GM13977 (cell line): ENCODE results near the gene PDCL3.

Source experiments
- DNase-seq: peaks from one replicate; pipeline ENCODE4 v3.0.0; 2012; ENCODE audit warnings: low spot score
- in situ Hi-C: fragments of 300-500 bp; cut with MboI; formaldehyde crosslinking; loops from one replicate; pipeline ENCODE4 v1.12.0; 2022; ENCODE audit warnings: low sequenced_read_pairs, low pct_unique_long_range_greater_than_20kb, mixed read lengths, inconsistent platforms; ENCODE audit not compliant: unreplicated experiment
- TF ChIP-seq, protein P1 (sequence below): IDR thresholded peaks from 2 replicates; pipeline ENCODE4 v1.5.1; 2012; ENCODE audit warnings: mild to moderate bottlenecking, control low read depth; ENCODE audit not compliant: insufficient read depth; ENCODE audit errors: extremely low read depth, missing control alignments

Gene PDCL3

DNA sequence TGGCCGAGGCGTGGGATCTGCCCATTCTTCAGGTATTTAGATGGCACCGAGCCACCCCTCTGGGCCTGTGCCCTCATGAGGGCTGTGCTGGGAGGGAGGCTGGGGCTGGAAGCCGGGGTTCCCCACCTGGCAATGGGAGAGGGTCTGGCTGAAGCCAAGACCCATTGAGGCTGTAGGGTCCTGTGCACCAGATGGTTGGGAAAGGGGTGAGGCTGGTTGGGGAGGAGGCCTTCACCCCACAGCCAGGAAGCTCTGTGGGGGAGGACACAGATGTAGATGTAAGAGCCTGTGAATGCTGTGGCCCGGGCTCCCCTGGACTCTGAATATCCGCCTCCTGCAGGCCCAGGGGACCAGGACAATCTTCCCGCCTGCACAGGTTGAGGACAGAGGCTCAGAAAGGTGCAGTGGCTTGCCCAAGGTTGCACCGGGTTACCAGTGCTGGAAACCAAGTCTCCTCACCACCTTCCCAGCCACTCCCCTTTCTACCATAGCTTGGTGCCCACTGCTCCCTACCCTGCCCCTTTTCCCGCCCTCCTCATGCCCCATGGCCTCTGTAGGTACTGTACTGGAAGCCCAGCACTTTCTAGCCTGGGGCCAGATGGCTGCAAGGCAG is 49.7 kb downstream of the PDCL3 start:
- no peak for DNase-seq
- in situ Hi-C loops = loop anchor here (5.0 kb wide), 1 partner anchor 375 kb away; no protein-coding TSS in a partner anchor
- TF ChIP-seq, protein P1, sequence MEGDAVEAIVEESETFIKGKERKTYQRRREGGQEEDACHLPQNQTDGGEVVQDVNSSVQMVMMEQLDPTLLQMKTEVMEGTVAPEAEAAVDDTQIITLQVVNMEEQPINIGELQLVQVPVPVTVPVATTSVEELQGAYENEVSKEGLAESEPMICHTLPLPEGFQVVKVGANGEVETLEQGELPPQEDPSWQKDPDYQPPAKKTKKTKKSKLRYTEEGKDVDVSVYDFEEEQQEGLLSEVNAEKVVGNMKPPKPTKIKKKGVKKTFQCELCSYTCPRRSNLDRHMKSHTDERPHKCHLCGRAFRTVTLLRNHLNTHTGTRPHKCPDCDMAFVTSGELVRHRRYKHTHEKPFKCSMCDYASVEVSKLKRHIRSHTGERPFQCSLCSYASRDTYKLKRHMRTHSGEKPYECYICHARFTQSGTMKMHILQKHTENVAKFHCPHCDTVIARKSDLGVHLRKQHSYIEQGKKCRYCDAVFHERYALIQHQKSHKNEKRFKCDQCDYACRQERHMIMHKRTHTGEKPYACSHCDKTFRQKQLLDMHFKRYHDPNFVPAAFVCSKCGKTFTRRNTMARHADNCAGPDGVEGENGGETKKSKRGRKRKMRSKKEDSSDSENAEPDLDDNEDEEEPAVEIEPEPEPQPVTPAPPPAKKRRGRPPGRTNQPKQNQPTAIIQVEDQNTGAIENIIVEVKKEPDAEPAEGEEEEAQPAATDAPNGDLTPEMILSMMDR = no peak

DNA sequence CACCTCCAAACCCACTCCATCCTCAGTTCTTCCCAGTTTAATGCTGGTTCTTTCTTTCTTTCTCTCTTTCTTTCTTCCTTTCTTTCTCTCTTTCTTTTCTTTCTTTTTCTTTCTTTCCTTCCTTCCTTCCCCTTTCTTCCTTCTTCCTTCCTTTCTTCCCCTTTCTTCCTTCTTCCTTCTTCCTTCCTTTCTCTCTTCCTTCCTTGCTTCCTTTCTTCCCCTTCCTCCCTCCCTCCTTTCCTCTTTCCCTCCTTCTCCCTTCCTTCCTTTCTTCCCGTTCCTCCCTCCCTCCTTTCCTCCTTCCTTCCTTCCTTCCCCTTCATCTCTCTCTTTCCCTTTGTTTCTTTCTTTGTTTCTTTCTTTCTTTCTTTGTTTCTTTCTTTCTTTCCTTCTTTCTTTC is 50.9 kb downstream of the PDCL3 start:
- in situ Hi-C loops = loop anchor here (5.0 kb wide), 1 partner anchor 374 kb away; no protein-coding TSS in a partner anchor
- DNase-seq = no peak
- TF ChIP-seq, protein P1 = no peak

DNA sequence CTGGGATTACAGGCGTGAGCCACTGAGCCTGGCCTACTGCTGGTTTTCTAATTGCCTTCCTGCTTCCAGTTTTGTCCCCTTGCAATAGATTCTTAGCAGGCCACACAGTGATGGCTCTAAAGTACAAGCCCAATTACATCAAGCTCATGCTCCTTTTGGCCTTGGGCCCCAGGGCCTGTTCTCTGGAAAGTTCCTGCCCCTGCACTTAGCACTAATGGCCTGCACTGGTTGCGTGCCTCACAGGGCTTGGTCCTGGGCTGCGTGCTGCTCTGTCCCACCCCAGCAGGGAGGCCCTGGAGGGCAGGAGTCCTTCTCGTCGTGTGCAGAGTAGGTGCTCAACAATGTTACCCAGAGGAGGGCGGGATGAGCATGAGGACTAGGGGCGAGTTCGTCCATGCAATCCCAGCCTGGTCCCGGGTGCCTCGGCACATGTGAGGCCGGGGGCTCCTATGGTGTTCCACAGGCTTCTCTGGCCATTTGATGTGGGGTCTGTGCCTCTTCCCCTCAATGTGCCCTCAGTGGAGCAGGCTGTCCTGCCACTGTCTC is 51.7 kb downstream of the PDCL3 start:
- in situ Hi-C loops = loop anchor here (5.0 kb wide), 1 partner anchor 373 kb away; no protein-coding TSS in a partner anchor
- no peak for DNase-seq
- TF ChIP-seq, protein P1 = no peak

DNA sequence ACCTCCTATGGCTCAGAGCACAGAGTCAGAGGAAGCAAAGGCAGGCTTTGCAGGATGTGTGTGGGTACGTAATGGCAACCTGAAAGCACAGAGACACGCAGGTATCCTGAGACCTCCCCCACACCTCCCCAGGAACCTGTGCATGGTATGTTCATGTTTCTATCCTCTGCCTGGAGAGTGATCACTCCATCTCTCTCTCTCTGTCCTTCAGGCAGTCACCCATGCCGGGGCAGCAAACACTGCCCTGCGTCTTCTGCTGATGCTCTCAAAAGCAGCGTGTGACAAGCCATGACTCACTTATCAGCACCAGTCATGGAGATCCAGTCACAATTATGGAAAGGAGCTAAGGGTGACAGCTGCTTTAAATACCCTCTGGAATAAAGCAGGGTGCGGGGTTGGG is 52.7 kb downstream of the PDCL3 start:
- DNase-seq = no peak
- TF ChIP-seq, protein P1 = no peak
- in situ Hi-C loops = no loop called here

DNA sequence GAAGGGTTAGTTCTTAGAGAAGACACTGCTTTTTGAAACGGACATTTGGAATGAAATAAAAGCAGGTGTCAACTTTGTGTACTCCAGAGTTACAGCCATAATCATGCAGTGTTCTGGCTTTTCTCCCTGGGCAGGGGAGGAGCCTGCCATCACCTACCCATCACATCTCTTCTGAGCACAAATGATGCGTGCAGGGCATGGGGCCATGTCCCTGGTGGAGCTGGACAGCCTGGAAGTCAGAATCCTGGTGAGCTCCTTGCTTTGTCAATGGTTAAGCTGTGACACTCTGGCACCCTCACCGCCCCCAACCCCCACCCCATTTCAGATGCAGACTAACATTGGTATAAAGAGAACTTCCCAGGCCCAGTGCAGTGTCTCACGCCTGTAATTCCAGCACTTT is 53.1 kb downstream of the PDCL3 start:
- TF ChIP-seq, protein P1 = no peak
- in situ Hi-C loops = no loop called here
- no peak for DNase-seq

DNA sequence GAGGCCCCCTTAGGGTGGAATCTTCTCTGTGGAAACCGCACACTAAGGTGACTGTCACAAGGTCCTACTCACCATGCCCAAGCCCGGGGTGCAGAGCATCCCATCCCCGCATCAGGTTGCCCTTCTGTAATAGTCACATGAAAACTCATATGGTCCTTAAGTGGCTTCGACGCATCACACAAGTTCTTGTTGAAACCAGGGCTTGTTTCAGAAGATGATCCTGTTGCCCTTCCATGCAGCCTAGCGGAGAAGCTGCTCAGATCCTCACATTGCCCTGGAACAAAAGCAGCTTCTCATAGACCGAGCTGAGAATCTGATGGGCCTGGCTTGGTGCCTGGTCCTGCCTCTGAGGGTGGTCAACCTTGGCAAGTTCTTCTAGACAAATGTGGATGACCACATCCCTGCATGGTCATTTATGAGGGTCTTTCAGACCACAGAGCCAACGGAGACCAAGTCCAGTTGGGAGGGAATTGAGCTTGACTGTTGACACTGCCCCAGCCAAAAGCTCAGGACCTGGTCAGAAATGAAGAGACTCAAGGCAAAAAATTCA is 54.1 kb downstream of the PDCL3 start:
- TF ChIP-seq, protein P1 = no peak
- DNase-seq = no peak
- in situ Hi-C loops = no loop called here
